PFSK-1 (cell line): ENCODE measurements around the gene EOLA1.
"Not testable (repeated sequence)": the region's sequence is repeated elsewhere in the genome, so short reads cannot be mapped to it uniquely, and the experiment has no call there.

Source experiments
- POLR2AphosphoS5 ChIP-seq: IDR thresholded peaks from 2 replicates; pipeline ENCODE4 v1.6.1; 2012; ENCODE audit warnings: low read depth, mild to moderate bottlenecking, control low read depth, low read length, moderate library complexity
- SIN3A ChIP-seq: IDR thresholded peaks from 2 replicates; pipeline ENCODE4 v1.6.1; 2012; ENCODE audit warnings: mild to moderate bottlenecking, low read length, moderate library complexity, borderline replicate concordance; ENCODE audit not compliant: insufficient read depth

DNA sequence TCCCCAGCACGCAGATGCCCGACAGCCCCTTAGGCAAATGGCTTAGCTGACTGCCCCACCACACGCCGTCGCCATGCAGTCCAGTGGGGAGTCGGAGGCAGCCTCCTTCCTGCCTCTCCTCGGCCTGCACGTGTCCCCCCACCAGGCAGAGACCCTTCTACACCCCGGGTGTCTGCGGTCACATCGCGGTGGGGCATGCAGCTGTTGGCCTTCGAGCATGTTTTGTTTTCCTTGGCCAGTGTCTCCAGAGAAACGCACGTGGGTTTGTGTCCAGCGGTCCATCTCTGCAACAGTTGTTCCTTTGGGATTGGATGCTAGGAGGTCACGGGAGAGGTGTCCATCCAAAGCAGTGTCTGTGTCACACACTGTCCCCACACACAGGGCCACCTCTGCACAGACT, 54.4 kb downstream of the EOLA1 start, which contains the start of gene HSFX2:
- TF ChIP-seq POLR2AphosphoS5, SIN3A: not testable (repeated sequence)
